Epithelial cell of esophagus (primary cell): ENCODE results near the gene MAPKAPK3.

Experiments
- DNase-seq: peaks from one replicate; pipeline ENCODE4 v3.0.0; 2010; ENCODE audit warnings: low read depth
- H3K4me3 ChIP-seq: 2 replicates; pipeline ENCODE4 v1.5.1; 2011; ENCODE audit warnings: mild to moderate bottlenecking, low read length, control low read depth
- TF ChIP-seq, protein P1 (sequence below): IDR thresholded peaks from 2 replicates; pipeline ENCODE4 v1.5.1; 2011; ENCODE audit warnings: low read depth, mild to moderate bottlenecking, low read length, control low read depth, inconsistent platforms; ENCODE audit not compliant: insufficient read depth; ENCODE audit errors: missing control alignments

The MAPKAPK3 gene

DNA sequence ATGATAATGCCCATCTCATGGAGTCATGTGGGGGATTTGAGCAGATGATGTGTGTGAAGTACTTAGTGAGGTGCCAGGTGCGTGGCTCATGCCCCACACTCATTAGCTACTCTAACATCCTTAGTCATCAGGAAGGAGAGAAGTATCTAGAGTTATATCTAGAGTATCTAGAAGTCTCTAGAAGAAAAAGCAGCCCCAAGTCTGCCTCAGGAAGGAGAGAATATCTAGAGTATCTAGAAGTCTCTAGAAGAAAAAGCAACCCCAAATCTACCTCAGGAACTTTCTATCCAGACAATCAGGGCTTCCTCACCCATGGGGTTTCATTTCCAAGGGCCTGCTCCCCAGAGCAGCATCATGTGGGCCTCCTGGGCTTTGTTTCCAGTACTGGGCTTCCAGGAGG, 33.1 kb downstream of the MAPKAPK3 start:
- H3K4me3 ChIP-seq, result no peak overlapping the region
- TF ChIP-seq, protein P1, sequence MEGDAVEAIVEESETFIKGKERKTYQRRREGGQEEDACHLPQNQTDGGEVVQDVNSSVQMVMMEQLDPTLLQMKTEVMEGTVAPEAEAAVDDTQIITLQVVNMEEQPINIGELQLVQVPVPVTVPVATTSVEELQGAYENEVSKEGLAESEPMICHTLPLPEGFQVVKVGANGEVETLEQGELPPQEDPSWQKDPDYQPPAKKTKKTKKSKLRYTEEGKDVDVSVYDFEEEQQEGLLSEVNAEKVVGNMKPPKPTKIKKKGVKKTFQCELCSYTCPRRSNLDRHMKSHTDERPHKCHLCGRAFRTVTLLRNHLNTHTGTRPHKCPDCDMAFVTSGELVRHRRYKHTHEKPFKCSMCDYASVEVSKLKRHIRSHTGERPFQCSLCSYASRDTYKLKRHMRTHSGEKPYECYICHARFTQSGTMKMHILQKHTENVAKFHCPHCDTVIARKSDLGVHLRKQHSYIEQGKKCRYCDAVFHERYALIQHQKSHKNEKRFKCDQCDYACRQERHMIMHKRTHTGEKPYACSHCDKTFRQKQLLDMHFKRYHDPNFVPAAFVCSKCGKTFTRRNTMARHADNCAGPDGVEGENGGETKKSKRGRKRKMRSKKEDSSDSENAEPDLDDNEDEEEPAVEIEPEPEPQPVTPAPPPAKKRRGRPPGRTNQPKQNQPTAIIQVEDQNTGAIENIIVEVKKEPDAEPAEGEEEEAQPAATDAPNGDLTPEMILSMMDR, result no peak
- DNase-seq, result no peak

DNA sequence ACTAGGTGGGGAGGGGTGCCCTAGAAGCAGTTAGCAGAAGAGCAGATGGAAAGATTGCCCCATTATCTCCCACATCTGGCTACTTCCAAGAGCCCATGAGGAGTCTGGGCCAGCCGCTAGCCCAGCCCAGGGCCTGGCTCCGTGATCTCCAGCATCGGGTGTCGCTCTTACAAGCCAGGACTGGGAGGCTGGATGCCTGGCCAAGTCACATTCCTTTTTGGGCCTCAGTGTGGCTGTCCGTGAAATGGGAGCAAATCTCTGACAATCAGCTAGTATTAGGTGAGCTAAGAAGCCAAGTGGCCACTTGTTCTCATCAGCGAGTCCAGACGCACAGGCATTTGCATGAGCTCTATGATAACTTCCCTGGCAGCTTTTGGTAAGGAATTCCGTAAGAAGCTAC, 34.5 kb downstream of the MAPKAPK3 start:
- H3K4me3 ChIP-seq, result no peak overlapping the region
- TF ChIP-seq, protein P1, result no peak
- DNase-seq, result no peak

DNA sequence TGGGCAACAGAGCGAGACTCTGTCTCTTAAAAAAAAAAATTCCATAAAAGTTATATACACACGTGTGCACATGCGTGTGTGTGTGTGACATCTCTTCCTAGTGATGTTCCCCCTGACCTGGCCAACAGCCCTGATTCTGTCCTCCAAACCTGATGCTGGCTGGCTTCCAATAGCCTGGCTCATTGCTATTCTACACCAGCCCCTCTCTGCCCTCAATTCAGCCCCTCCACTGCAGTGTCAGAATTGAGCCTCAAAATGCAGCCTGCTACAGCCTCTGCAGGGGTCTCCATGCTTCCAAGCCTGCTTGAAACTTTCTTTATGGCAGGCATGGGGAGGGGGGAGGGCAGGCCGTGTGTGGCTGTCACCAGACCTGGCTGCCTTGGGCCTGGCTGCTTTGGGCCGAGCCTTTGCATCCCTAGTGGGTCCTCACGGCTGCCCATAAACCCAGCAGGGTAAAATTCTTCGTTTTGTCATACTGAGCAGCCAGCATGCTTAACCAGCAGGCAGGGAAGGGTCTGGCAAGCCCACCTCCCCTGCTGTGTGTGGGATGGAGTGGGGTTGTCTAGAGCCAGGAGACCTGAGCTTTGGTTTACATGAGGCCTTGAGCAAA, 35.1 kb downstream of the MAPKAPK3 start:
- TF ChIP-seq, protein P1, result no peak
- no peak for DNase-seq
- H3K4me3 ChIP-seq, result no peak overlapping the region

DNA sequence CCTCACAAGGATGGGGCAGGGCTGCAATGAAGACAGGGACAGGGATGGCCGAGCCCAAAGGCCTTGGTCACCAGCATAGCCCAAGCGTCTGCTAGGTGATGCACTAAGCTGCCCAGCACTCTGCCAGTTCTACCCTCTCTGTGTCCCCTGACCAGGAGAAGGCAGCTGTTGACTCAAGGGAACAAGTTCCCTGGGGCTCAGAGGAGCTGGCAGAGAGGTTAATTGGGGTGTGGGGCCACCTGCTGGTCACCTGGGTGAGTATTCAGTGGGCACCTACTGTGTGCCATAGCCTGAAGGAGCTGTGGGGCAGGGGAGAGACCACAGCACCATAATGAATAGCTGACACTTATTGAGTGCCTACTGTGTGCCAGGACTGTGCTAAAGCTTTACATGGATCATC, 35.8 kb downstream of the MAPKAPK3 start:
- H3K4me3 ChIP-seq, result no peak overlapping the region
- TF ChIP-seq, protein P1, result peak; percentile 58

DNA sequence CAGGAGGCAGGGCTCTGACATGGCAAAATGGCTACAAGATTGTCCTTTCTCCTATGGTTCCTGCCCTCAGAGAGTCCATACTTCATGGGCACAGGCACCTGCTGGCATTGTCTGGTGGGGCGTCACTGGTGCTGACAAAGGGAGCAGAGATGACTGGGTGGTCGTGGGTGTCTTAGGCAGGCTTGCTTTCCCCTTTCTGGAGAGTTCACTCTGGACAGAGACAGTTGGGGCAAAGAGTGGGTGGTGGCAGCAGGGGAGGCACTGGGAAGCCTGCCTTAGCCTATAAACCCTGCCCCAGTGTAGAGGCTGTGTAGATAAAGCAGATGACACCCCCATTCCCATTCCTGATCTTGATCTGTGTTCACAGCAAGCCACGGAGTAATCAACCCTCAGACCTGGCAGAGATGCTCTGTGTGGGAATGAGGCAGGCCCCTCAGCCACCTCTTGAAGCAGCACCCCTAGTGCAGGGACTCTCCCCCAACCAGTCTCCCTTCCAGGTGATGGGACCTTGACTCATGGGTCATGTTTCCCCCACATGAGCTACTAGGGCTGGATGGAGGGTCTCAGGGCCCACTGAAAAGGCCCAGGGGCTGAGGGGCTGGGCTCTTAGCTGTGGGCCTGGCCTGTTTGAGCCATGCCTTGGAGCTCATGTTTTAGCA, 37.1 kb downstream of the MAPKAPK3 start:
- DNase-seq, result no peak

More for the DNA sequence above, 35.8 kb downstream of the MAPKAPK3 start:
- peak; percentile 54 for DNase-seq

DNA sequence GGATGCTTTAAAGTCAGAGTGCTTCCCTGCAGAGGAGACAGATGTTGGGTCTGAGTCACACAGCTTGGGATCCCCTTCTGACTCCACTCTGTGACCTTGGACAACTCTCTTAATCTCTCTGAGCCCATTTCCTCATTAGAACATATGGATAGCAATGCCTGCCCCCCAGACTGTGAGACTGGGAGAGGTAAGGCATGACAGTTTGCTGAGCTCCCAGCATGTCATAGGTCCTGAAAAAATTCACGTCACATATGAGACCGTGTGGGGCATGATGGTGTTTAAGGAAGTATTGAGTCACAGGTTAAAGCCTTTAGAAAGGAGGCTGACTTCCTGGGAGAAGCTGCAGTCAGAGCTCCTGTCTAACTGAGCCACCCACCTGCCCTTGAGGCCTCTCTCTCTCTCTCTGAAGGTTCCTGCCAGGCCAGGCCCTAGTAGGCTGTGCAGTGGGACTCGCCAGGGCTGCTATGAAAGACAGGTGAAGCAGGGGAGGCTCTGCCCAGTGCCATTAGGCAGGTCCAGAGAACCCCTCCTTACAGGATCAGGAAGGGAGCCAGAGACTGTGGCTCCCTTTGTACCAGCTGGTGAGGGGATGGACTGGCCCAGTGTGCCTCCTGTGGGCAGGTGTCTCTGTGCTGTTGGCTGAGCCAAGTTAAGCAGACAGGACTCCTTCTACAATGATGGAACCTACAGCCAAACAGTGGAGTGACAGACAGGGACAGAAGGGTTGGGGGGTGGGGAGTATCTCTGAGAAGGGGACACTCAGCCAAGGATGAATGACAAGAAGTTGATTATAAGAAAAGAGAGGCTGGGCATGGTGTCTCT, 38.3 kb downstream of the MAPKAPK3 start:
- TF ChIP-seq, protein P1, result no peak
- peak; percentile 61 for DNase-seq
- H3K4me3 ChIP-seq, result no peak overlapping the region

More for the DNA sequence above, 37.1 kb downstream of the MAPKAPK3 start:
- TF ChIP-seq, protein P1, result no peak
- H3K4me3 ChIP-seq, result no peak overlapping the region
